PC-9 (cell line): ENCODE results near the gene SOX5. TPM values are rescaled to one million over a fixed set of nuclear protein-coding genes. Genes with fewer than 3 reads are reported as not detected.

Source experiments
- BruUV-seq: library from RNA; stranded (reverse); fragments of 400-500 nt; replicated peaks from 2 replicates; lab custom pipeline; 2021; lab: Mats Ljungman, UMichigan
- CTCF ChIA-PET: fragments of 300-600 bp; sonication (Branson Sonifier 250); formaldehyde crosslinking; loops from one replicate; lab custom pipeline; 2022; ENCODE audit warnings: antibody characterized with exemption; lab: Charles Lee
- POLR2A ChIA-PET: fragments of 300-600 bp; sonication (Branson Sonifier 250); formaldehyde crosslinking; loops from one replicate; lab custom pipeline; 2022; ENCODE audit warnings: antibody characterized with exemption; ENCODE audit not compliant: unreplicated experiment; lab: Charles Lee
- DNase-seq, 2 experiments: peaks; one replicate each; pipeline versions ENCODE4 v3.0.0 to v3.0.0-alpha.2; 2015 to 2022; ENCODE audit warnings: mixed read lengths in 1 of 2
- H2AFZ ChIP-seq: fragments of 200-600 bp; sonication (generic); 2 replicates; pipeline ENCODE4 v1.8.1; 2017; ENCODE audit warnings: antibody characterized with exemption
- H3F3A ChIP-seq: fragments of 200-600 bp; sonication (generic); 2 replicates; pipeline ENCODE4 v1.8.1; 2017; ENCODE audit warnings: antibody characterized with exemption, mild to moderate bottlenecking, low read depth; ENCODE audit not compliant: insufficient read depth
- H3K27ac ChIP-seq: fragments of 200-600 bp; sonication (generic); 2 replicates; pipeline ENCODE4 v1.6.1; 2016; ENCODE audit warnings: mixed run types
- H3K27me3 ChIP-seq: fragments of 200-600 bp; sonication (generic); 2 replicates; pipeline ENCODE4 v1.6.1; 2016; ENCODE audit warnings: low read depth, mixed run types; ENCODE audit not compliant: insufficient read depth
- H3K36me3 ChIP-seq: fragments of 200-600 bp; sonication (generic); 2 replicates; pipeline ENCODE4 v1.6.1; 2016; ENCODE audit warnings: low read depth, mixed run types
- H3K4me1 ChIP-seq: fragments of 200-600 bp; sonication (generic); replicated peaks from 2 replicates; pipeline ENCODE4 v1.6.1; 2016; ENCODE audit warnings: mixed run types; ENCODE audit not compliant: insufficient read depth
- H3K4me2 ChIP-seq: fragments of 200-600 bp; sonication (generic); 2 replicates; pipeline ENCODE4 v1.6.1; 2017; ENCODE audit warnings: mixed run types
- H3K4me3 ChIP-seq: fragments of 200-600 bp; sonication (generic); 2 replicates; pipeline ENCODE4 v1.6.1; 2016; ENCODE audit warnings: mixed run types
- H3K79me2 ChIP-seq: fragments of 200-600 bp; sonication (generic); 2 replicates; pipeline ENCODE4 v1.6.1; 2017; ENCODE audit warnings: low read depth, mixed run types
- H3K9me2 ChIP-seq: fragments of 200-600 bp; sonication (generic); 2 replicates; pipeline ENCODE4 v1.8.1; 2017; ENCODE audit warnings: mild to moderate bottlenecking; ENCODE audit not compliant: insufficient read depth
- H3K9me3 ChIP-seq: fragments of 200-600 bp; sonication (generic); 2 replicates; pipeline ENCODE4 v1.8.1; 2016; ENCODE audit warnings: low read depth; ENCODE audit not compliant: insufficient read depth
- H4K20me1 ChIP-seq: fragments of 200-600 bp; sonication (generic); 2 replicates; pipeline ENCODE4 v1.8.1; 2017; ENCODE audit not compliant: insufficient read depth
- EZH2 ChIP-seq: fragments of 200-600 bp; sonication (generic); IDR thresholded peaks from 2 replicates; pipeline ENCODE4 v1.8.0; 2017; ENCODE audit warnings: antibody characterized with exemption, low read depth
- intact Hi-C: fragments of 100-400 bp; cut with micrococcal nuclease; formaldehyde crosslinking; loops from one replicate; pipeline ENCODE4 v1.10.0; 2022; ENCODE audit not compliant: unreplicated experiment
- total RNA-seq: library from RNA; stranded (reverse); gene quantifications from 2 replicates; pipeline ENCODE4 v1.2.3, GENCODE V29; 2021
- TF ChIP-seq, protein P1 (sequence below): fragments of 200-600 bp; sonication (generic); conservative IDR thresholded peaks from 2 replicates; pipeline ENCODE4 v1.6.1; 2017; ENCODE audit warnings: mixed run types, antibody characterized with exemption, mild to moderate bottlenecking, moderate library complexity

The SOX5 gene
- total RNA-seq, 1 experiment from 2014 or later = not detected

GRCh38 chr12:23674064-23674463 is 275.4 kb downstream of the SOX5 start:
- H3K79me2 ChIP-seq = no peaks in the 10 kb centered on the region
- H2AFZ ChIP-seq = no peak overlapping the region
- ChIA-PET CTCF (no interaction called here), POLR2A (no interaction called here)
- TF ChIP-seq, protein P1, sequence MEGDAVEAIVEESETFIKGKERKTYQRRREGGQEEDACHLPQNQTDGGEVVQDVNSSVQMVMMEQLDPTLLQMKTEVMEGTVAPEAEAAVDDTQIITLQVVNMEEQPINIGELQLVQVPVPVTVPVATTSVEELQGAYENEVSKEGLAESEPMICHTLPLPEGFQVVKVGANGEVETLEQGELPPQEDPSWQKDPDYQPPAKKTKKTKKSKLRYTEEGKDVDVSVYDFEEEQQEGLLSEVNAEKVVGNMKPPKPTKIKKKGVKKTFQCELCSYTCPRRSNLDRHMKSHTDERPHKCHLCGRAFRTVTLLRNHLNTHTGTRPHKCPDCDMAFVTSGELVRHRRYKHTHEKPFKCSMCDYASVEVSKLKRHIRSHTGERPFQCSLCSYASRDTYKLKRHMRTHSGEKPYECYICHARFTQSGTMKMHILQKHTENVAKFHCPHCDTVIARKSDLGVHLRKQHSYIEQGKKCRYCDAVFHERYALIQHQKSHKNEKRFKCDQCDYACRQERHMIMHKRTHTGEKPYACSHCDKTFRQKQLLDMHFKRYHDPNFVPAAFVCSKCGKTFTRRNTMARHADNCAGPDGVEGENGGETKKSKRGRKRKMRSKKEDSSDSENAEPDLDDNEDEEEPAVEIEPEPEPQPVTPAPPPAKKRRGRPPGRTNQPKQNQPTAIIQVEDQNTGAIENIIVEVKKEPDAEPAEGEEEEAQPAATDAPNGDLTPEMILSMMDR = no peak
- TF ChIP-seq EZH2 = no peak
- H3K4me1 ChIP-seq = no peaks in the 10 kb centered on the region
- no peaks in the 10 kb centered on the region for H4K20me1 ChIP-seq
- no peaks in the 10 kb centered on the region for H3K36me3 ChIP-seq
- H3K4me2 ChIP-seq = no peak overlapping the region
- no TSS peak for BruUV-seq
- peaks cover 6% of the 10 kb centered on the region; the same call in 1 of the 2 replicates for H3K27me3 ChIP-seq
- DNase-seq = no peak
- H3K9me3 ChIP-seq = no peaks in the 10 kb centered on the region
- no peaks in the 10 kb centered on the region for H3K9me2 ChIP-seq
- H3K4me3 ChIP-seq = no peak overlapping the region
- H3K27ac ChIP-seq = no peak overlapping the region
- intact Hi-C loops = no loop called here
- H3F3A ChIP-seq = no peaks in the 10 kb centered on the region

DNA sequence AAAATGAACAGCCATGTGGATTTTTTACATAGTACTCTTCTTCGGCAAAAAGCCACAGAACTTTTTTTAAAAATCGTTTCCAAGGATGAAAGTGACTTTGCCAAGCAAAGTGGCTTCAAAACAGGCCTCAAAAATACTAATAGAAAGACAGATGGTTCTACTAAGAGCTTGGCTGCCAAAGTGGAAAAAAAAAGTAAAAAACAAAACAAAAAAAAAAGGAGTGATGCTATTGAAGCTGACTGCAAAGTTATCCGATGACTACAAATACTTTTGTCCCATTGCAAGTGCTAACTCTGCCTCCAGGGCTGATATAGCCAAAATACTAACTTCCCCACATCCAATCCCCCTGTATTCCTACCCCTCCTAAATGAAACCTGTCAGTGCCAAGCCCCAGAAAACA is 277.6 kb downstream of the SOX5 start:
- CTCF ChIA-PET = no interaction called here
- intact Hi-C loops = no loop called here
- H3K4me2 ChIP-seq = no peak overlapping the region
- no TSS peak for BruUV-seq
- no peak overlapping the region for H3K27ac ChIP-seq
- no peak for TF ChIP-seq EZH2
- TF ChIP-seq, protein P1 = no peak
- H3K4me1 ChIP-seq = no peaks in the 10 kb centered on the region
- H3K36me3 ChIP-seq = no peaks in the 10 kb centered on the region
- peaks cover 6% of the 10 kb centered on the region; the same call in 1 of the 2 replicates for H3K27me3 ChIP-seq
- H3F3A ChIP-seq = no peaks in the 10 kb centered on the region
- H4K20me1 ChIP-seq = no peaks in the 10 kb centered on the region
- no peak for DNase-seq
- POLR2A ChIA-PET = no interaction called here
- no peak overlapping the region for H3K4me3 ChIP-seq
- no peaks in the 10 kb centered on the region for H3K79me2 ChIP-seq
- no peaks in the 10 kb centered on the region for H3K9me3 ChIP-seq
- no peaks in the 10 kb centered on the region for H3K9me2 ChIP-seq
- H2AFZ ChIP-seq = no peak overlapping the region

- H3K27ac ChIP-seq = no peak overlapping the region
- H3K4me2 ChIP-seq = no peak overlapping the region
- no peaks in the 10 kb centered on the region for H3K4me1 ChIP-seq
- BruUV-seq = no TSS peak
- TF ChIP-seq, protein P1 = no peak
- TF ChIP-seq EZH2 = no peak
- DNase-seq = no peak
- H3K9me3 ChIP-seq = no peaks in the 10 kb centered on the region
- no peaks in the 10 kb centered on the region for H3K36me3 ChIP-seq
- no peak overlapping the region for H3K4me3 ChIP-seq
- peaks cover 6% of the 10 kb centered on the region; the same call in 1 of the 2 replicates for H3K27me3 ChIP-seq
- intact Hi-C loops = no loop called here
- no peak overlapping the region for H2AFZ ChIP-seq
- H4K20me1 ChIP-seq = no peaks in the 10 kb centered on the region
- POLR2A ChIA-PET = no interaction called here
- CTCF ChIA-PET = no interaction called here
- no peaks in the 10 kb centered on the region for H3K9me2 ChIP-seq
- no peaks in the 10 kb centered on the region for H3K79me2 ChIP-seq
- no peaks in the 10 kb centered on the region for H3F3A ChIP-seq
Measured at GRCh38 chr12:23670684-23671083, 278.8 kb downstream of the SOX5 start.
